AG10803 (cell line): ENCODE results near the gene PPFIA4.

Experiments
- DNase-seq: peaks from one replicate; pipeline ENCODE4 v3.0.0; 2010; ENCODE audit warnings: low read depth
- H3K4me3 ChIP-seq: 2 replicates; pipeline ENCODE4 v1.5.1; 2011; ENCODE audit warnings: mild to moderate bottlenecking, low read length, control low read depth
- TF ChIP-seq, protein P1 (sequence below): conservative IDR thresholded peaks from 2 replicates; pipeline ENCODE4 v1.5.1; 2011; ENCODE audit warnings: mild to moderate bottlenecking, low read length, control low read depth, inconsistent platforms

Gene PPFIA4

DNA sequence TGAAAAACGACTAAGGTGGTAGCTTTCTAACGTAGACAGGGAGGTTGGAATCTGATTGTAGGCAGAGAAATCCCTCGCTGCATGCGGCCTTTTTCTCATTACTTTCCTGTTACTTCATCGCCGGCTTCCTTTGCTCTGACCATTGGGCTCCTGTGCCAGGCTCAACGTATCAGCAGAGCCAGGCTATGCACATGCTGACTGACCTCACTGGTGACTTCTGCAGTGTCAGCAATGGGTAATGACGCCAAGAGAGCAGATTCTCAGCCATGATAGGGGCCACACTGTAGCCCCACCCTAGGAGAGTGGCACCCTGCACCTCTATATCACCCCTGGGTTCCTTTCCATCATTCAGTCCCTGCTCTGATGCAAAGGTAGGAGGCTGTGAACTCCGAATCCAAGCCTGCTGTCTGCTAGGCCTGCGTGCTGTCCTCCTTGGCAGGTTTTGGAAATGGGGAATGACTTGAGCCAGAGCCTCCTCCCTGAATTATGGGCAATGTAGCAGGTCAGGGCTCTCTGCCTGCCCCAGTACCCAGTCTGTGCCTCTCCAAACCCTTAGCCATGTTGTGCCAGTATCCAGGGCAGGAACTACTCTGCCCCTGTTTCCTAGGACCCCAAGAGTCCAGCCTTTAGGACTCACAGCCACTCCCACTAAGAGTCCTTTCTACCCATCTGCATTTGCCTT is 11.4 kb downstream of the PPFIA4 start:
- TF ChIP-seq, protein P1, sequence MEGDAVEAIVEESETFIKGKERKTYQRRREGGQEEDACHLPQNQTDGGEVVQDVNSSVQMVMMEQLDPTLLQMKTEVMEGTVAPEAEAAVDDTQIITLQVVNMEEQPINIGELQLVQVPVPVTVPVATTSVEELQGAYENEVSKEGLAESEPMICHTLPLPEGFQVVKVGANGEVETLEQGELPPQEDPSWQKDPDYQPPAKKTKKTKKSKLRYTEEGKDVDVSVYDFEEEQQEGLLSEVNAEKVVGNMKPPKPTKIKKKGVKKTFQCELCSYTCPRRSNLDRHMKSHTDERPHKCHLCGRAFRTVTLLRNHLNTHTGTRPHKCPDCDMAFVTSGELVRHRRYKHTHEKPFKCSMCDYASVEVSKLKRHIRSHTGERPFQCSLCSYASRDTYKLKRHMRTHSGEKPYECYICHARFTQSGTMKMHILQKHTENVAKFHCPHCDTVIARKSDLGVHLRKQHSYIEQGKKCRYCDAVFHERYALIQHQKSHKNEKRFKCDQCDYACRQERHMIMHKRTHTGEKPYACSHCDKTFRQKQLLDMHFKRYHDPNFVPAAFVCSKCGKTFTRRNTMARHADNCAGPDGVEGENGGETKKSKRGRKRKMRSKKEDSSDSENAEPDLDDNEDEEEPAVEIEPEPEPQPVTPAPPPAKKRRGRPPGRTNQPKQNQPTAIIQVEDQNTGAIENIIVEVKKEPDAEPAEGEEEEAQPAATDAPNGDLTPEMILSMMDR, result no peak
- DNase-seq, result no peak
- no peak overlapping the region for H3K4me3 ChIP-seq

DNA sequence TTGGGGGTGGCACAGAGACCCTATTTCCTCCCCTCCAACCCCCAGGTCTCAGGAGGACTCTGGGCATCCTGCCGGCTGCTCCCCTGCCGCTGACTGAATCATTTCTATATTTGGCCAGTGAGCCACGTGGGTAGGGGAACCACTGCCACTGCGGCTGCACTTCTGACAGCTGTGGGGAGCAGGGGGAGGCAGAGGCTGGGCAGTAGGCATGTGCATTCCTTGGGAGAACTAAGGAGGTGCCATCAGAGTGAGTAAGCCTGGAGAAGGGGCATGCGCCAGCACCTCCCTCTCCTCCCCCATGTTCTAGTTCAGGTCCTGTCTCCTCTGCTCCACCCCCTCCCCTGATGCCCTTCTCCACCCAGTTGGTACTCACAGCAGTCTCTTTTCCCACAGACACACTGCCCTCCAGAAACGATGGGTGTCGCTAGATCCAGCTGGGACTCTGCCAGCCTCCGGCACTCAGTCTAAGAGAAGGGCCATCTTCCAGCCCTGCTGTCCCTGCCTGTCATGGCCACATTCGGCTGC is 12.0 kb downstream of the PPFIA4 start:
- no peak overlapping the region for H3K4me3 ChIP-seq
- DNase-seq, result peak; percentile 85
- TF ChIP-seq, protein P1, result peak; percentile 42

- TF ChIP-seq, protein P1, result peak; percentile 95
- no peak overlapping the region for H3K4me3 ChIP-seq
- DNase-seq, result peak; percentile 58
Measured at GRCh38 chr1:203038891-203039608, 12.8 kb downstream of the PPFIA4 start.

DNA sequence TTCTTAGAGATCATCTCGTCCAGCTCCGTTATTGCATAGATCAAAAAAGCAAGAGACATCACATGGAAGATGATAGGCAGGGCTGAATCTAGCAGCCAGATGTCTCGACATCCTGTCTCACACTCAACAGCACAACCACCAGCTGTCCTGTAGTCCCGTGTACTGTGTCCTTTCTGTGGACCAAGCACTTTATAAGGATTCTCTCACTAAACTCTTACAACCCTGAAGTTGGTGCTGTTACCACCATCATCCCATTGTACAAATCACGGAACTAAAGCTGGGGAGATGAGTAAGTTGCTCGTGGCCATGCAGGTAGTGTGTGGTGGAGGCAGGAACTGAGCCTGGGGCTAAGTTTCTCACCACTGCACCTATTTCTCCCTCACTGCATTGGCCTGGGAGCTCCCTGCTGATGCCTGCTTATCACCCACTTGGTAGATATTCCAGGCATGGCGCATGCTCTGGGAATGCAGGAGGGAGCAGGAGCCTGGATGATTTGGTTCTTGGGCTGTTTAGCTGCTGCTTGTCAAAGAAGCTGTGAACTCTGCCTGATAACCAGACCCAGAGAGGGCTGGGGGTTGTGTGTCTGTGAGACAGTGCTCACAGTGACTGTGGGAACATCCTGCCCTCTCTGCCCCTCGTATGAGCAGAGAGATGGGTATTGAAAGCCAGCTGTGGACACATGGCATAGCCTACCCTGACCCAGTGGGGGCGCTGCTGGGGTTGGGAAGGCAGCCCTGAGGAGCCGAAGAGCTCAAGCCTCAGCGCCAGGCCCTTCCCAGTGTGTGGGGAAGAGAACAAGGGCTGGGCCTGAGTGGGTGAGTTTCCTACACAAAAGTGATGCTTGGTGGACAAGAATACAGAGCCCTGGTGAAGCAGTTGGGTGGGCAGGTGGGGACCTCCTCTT is 13.6 kb downstream of the PPFIA4 start:
- H3K4me3 ChIP-seq, result no peak overlapping the region
- TF ChIP-seq, protein P1, result peak; percentile 28
- no peak for DNase-seq

DNA sequence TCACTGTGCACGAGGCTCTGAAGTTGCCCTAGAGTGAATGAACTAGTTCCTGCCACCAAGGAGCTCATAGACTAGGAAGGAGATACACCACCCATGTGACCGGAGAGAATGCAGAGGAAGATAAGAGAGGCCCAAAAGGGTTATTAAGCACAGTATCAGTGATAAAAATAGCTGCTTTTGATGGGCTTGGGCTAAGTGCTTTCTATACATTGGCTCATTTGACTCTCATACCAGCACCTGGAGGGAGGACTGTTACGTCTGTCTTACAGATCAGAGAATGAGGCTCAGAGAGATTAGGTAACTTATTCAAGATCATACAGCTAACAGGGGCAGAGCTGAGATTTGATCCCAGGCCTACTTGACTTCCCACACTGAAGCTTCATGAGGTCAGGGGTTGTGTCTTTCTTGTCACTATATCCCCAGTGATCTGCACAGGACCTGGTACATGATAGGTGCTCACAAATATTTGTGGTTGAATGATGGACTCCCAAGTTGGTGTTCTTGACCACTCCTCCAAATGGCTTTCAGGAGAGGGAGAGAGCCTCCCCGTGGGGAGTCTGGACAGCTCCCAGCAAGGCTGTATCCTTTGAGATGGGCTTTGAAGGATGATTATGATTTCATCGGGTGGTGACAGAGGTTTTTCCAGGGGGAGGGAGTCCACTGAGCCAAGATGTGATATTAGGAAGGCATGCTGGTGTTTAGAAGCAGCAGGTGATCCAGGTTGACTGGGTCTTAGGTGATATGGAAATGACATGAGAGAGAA is 14.4 kb downstream of the PPFIA4 start:
- no peak for DNase-seq
- TF ChIP-seq, protein P1, result no peak

DNA sequence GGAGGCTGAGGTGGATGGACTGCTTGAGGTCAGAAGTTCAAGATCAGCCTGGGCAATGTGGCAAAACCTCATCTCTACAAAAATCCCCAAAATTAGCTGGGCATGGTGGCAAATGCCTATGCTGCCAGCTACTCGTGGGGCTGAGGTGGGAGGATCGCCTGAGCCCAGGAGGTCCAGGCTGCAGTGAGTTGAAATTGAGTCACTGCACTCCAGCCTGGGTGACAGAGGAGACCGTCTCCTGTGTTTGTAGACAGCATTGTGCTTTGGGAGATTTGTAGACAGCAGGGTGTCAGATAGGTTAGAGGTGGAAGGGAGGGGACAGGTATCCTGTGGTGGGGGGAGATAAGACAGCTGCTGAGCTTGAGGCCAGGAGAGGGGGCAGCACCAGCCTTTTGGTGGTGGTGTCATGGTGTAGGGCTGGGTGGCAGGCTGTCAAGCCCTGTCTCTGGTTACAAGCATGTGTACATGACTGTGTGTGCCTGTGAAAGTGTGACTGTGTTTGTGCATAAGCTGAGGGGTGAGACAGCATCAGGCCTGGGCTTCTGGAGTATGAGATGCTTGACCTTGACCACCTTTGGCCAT is 15.2 kb downstream of the PPFIA4 start:
- H3K4me3 ChIP-seq, result no peak overlapping the region
- TF ChIP-seq, protein P1, result no peak
- no peak for DNase-seq

More for the DNA sequence above, 14.4 kb downstream of the PPFIA4 start:
- H3K4me3 ChIP-seq, result no peak overlapping the region
